LNCAP (cell line): Measurements from ENCODE around the gene MOV10.

Experiments used
- CTCF ChIP-seq: fragments of 450-650 bp; IDR thresholded peaks from 2 replicates; pipeline ENCODE4 v1.5.1; 2017; ENCODE audit warnings: mild to moderate bottlenecking

Gene MOV10

GRCh38 chr1:112748396-112748795 lies 73.9 kb downstream of the MOV10 start:
- no peak for TF ChIP-seq CTCF
